WTC11 (cell line): Measurements from ENCODE around the gene PCSK2. TPM values are rescaled to one million over a fixed set of nuclear protein-coding genes. Genes with fewer than 3 reads are reported as not detected.

Source experiments
- ATAC-seq: fragments of 200-7000 bp; cut with Tn5 transposase; 2 replicates; pipeline ENCODE4 v1.10.0; 2021; ENCODE audit warnings: mild to moderate bottlenecking, moderate library complexity
- CTCF ChIA-PET: fragments of 300-600 bp; sonication (Branson Sonifier 250); formaldehyde crosslinking; loops from one replicate; lab custom pipeline; 2021; ENCODE audit warnings: antibody characterized with exemption; lab: Charles Lee
- POLR2A ChIA-PET: fragments of 350-600 bp; sonication (Branson Sonifier 250); formaldehyde crosslinking; loops from one replicate; lab custom pipeline; 2021; ENCODE audit warnings: antibody characterized with exemption; lab: Charles Lee
- DNase-seq: peaks from one replicate; pipeline ENCODE4 v3.0.0; 2021; ENCODE audit warnings: low spot score
- H3K27ac Mint-ChIP-seq: 2 replicates; pipeline ENCODE4 v1.8.0; 2021; ENCODE audit warnings: mixed read lengths
- H3K27me3 Mint-ChIP-seq: 2 replicates; pipeline ENCODE4 v1.8.0; 2021; ENCODE audit warnings: low read depth, mild to moderate bottlenecking, moderate library complexity, mixed read lengths
- H3K36me3 Mint-ChIP-seq: 2 replicates; pipeline ENCODE4 v1.8.0; 2021; ENCODE audit warnings: mixed read lengths
- H3K4me1 Mint-ChIP-seq: 2 replicates; pipeline ENCODE4 v1.8.0; 2022; ENCODE audit warnings: mixed read lengths
- H3K4me3 Mint-ChIP-seq: 2 replicates; pipeline ENCODE4 v1.8.0; 2021; ENCODE audit warnings: mild to moderate bottlenecking, moderate library complexity, mixed read lengths
- H3K9me3 Mint-ChIP-seq: 2 replicates; pipeline ENCODE4 v1.8.0; 2021; ENCODE audit warnings: mixed read lengths
- ARID4B ChIP-seq: sonication (generic); formaldehyde crosslinking; IDR thresholded peaks from 2 replicates; pipeline ENCODE4 v1.8.0; 2023; ENCODE audit warnings: missing genetic modification reagents, mild to moderate bottlenecking, borderline replicate concordance
- CTCF ChIP-seq: fragments of 200-600 bp; IDR thresholded peaks from 2 replicates; pipeline ENCODE4 v1.8.0; 2022; ENCODE audit warnings: antibody characterized with exemption
- FOXP1 ChIP-seq: sonication (generic); formaldehyde crosslinking; IDR thresholded peaks from 2 replicates; pipeline ENCODE4 v1.8.0; 2022; ENCODE audit warnings: missing genetic modification reagents, mild to moderate bottlenecking, moderate library complexity, borderline replicate concordance
- IRF2 ChIP-seq: sonication (generic); formaldehyde crosslinking; IDR thresholded peaks from 2 replicates; pipeline ENCODE4 v1.8.0; 2022; ENCODE audit warnings: low read depth, missing genetic modification reagents, borderline replicate concordance
- JAZF1 ChIP-seq: fragments of 250-450 bp; sonication (Bioruptor Pico); IDR thresholded peaks from 2 replicates; pipeline ENCODE4 v1.9.0; 2021; ENCODE audit warnings: moderate library complexity, mild to moderate bottlenecking, inconsistent platforms
- JUN ChIP-seq: sonication (generic); formaldehyde crosslinking; IDR thresholded peaks from 2 replicates; pipeline ENCODE4 v1.8.0; 2023; ENCODE audit warnings: mild to moderate bottlenecking, missing genetic modification reagents
- KAT7 ChIP-seq: sonication (generic); formaldehyde crosslinking; IDR thresholded peaks from 2 replicates; pipeline ENCODE4 v1.8.1; 2023; ENCODE audit warnings: missing genetic modification reagents, mild to moderate bottlenecking, borderline replicate concordance
- MYBL2 ChIP-seq: sonication (generic); formaldehyde crosslinking; IDR thresholded peaks from 2 replicates; pipeline ENCODE4 v1.8.1; 2023; ENCODE audit warnings: mild to moderate bottlenecking, moderate library complexity, missing genetic modification reagents
- NFATC4 ChIP-seq: fragments of 250-450 bp; sonication (Bioruptor Pico); IDR thresholded peaks from 2 replicates; pipeline ENCODE4 v1.9.0; 2021; ENCODE audit warnings: mild to moderate bottlenecking
- PRRX2 ChIP-seq: fragments of 250-450 bp; sonication (Bioruptor Pico); IDR thresholded peaks from 2 replicates; pipeline ENCODE4 v1.8.0; 2021; ENCODE audit warnings: mild to moderate bottlenecking
- RORB ChIP-seq: fragments of 250-450 bp; sonication (Bioruptor Pico); IDR thresholded peaks from 2 replicates; pipeline ENCODE4 v1.9.0; 2021; ENCODE audit warnings: mild to moderate bottlenecking
- SMAD4 ChIP-seq: sonication (generic); formaldehyde crosslinking; IDR thresholded peaks from 2 replicates; pipeline ENCODE4 v1.8.0; 2022; ENCODE audit warnings: mild to moderate bottlenecking, missing genetic modification reagents
- TEAD1 ChIP-seq: sonication (generic); formaldehyde crosslinking; IDR thresholded peaks from 2 replicates; pipeline ENCODE4 v1.8.0; 2022; ENCODE audit warnings: mild to moderate bottlenecking, missing genetic modification reagents
- TEAD4 ChIP-seq: sonication (generic); formaldehyde crosslinking; IDR thresholded peaks from 2 replicates; pipeline ENCODE4 v1.8.0; 2022; ENCODE audit warnings: mild to moderate bottlenecking, missing genetic modification reagents
- USF1 ChIP-seq: sonication (generic); formaldehyde crosslinking; IDR thresholded peaks from 2 replicates; pipeline ENCODE4 v1.8.0; 2022; ENCODE audit warnings: mild to moderate bottlenecking, missing genetic modification reagents
- ZBTB21 ChIP-seq: sonication (generic); formaldehyde crosslinking; IDR thresholded peaks from 2 replicates; pipeline ENCODE4 v1.8.1; 2023; ENCODE audit warnings: mild to moderate bottlenecking, missing genetic modification reagents, borderline replicate concordance
- ZNF425 ChIP-seq: fragments of 250-450 bp; sonication (Bioruptor Pico); conservative IDR thresholded peaks from 2 replicates; pipeline ENCODE4 v1.9.0; 2021; ENCODE audit warnings: mild to moderate bottlenecking
- total RNA-seq: library from RNA; stranded (reverse); gene quantifications from 3 replicates; pipeline ENCODE4 v1.2.3, GENCODE V29; 2021

PCSK2 gene
- total RNA-seq, 1 experiment from 2014 or later = 0.74 TPM

GRCh38 chr20:17223553-17223952, 3.3 kb upstream of the PCSK2 start:
- TF ChIP-seq PRRX2 (no peak), RORB (no peak), JUN (CRISPR knock-in tag) (no peak), TEAD1 (CRISPR knock-in tag) (no peak), MYBL2 (CRISPR knock-in tag) (no peak), JAZF1 (no peak), USF1 (CRISPR knock-in tag) (no peak)
- DNase-seq = no peak
- peaks cover 59% of the 10 kb centered on the region for H3K27me3 Mint-ChIP-seq
- H3K4me1 Mint-ChIP-seq = peaks cover 19% of the 10 kb centered on the region
- ChIA-PET CTCF (no interaction called here), POLR2A (no interaction called here)
- H3K9me3 Mint-ChIP-seq = peaks cover 4% of the 10 kb centered on the region; the same call in 1 of the 2 replicates
- no peaks in the 10 kb centered on the region for H3K36me3 Mint-ChIP-seq
- ATAC-seq = no peak
- no peak overlapping the region for H3K27ac Mint-ChIP-seq
- H3K4me3 Mint-ChIP-seq = no peak overlapping the region

GRCh38 chr20:17225851-17226409, 910 bp upstream of the PCSK2 start:
- peak overlapping the region; percentile 83 for H3K4me3 Mint-ChIP-seq
- POLR2A ChIA-PET = interaction anchor here (0.9 kb wide), 1 partner anchor 347 kb away, joined by 3 read pairs; no protein-coding TSS in a partner anchor
- no peak overlapping the region for H3K27ac Mint-ChIP-seq
- H3K36me3 Mint-ChIP-seq = no peaks in the 10 kb centered on the region
- H3K9me3 Mint-ChIP-seq = no peaks in the 10 kb centered on the region
- ATAC-seq = no peak; the same call in 1 of the 2 replicates
- peaks cover 31% of the 10 kb centered on the region for H3K4me1 Mint-ChIP-seq
- no peak for TF ChIP-seq TEAD4 (CRISPR knock-in tag)
- no peak for TF ChIP-seq ARID4B (CRISPR knock-in tag)
- 0 out of 2 replicates have a peak, but pooled peaks have one; percentile 9 for TF ChIP-seq FOXP1 (CRISPR knock-in tag)
- DNase-seq = peak; percentile 50
- CTCF ChIA-PET = interaction anchor here (0.9 to 2.2 kb wide), 8 partner anchors 9 to 421 kb away, joined by 3 to 15 read pairs (median 4); no protein-coding TSS in a partner anchor
- peaks cover 77% of the 10 kb centered on the region for H3K27me3 Mint-ChIP-seq

- ChIA-PET POLR2A (interaction anchor here (0.6 to 1.2 kb wide), 2 partner anchors 25 to 275 kb away, joined by 3 to 4 read pairs; no protein-coding TSS in a partner anchor), CTCF (interaction anchor here (0.8 to 2.2 kb wide), 8 partner anchors 10 to 423 kb away, joined by 3 to 15 read pairs (median 4); no protein-coding TSS in a partner anchor)
- H3K27ac Mint-ChIP-seq = no peak overlapping the region
- no peaks in the 10 kb centered on the region for H3K9me3 Mint-ChIP-seq
- H3K27me3 Mint-ChIP-seq = peaks cover 77% of the 10 kb centered on the region
- peak; percentile 12 for DNase-seq
- H3K36me3 Mint-ChIP-seq = no peaks in the 10 kb centered on the region
- peak overlapping the region; percentile 78 for H3K4me3 Mint-ChIP-seq
- ATAC-seq = no peak
- peaks cover 31% of the 10 kb centered on the region for H3K4me1 Mint-ChIP-seq
- TF ChIP-seq NFATC4 (CRISPR knock-in tag) (no peak), KAT7 (CRISPR knock-in tag) (no peak), IRF2 (CRISPR knock-in tag) (no peak), ARID4B (CRISPR knock-in tag) (no peak), CTCF (no peak), SMAD4 (CRISPR knock-in tag) (no peak), ZNF425 (CRISPR knock-in tag) (no peak), ZBTB21 (CRISPR knock-in tag) (no peak), USF1 (CRISPR knock-in tag) (no peak)
Observed at GRCh38 chr20:17227219-17227575, 357 bp downstream of the PCSK2 start.
